Measurements from ENCODE around the gene NDOR1.

Gene NDOR1

GRCh38 chr9:137182836-137183235, 22.7 kb upstream of the NDOR1 start:
- DNase-seq (ENCODE audit: low read depth in 2 of 2), result no peak

- DNase-seq (ENCODE audit: low read depth in 2 of 2), result no peak
These were observed 21.4 kb upstream of the NDOR1 start for GRCh38 chr9:137183980-137184595.

GRCh38 chr9:137184881-137185660, 20.4 kb upstream of the NDOR1 start:
- no peak for DNase-seq (ENCODE audit: low read depth in 2 of 2)

- no peak for DNase-seq (ENCODE audit: low read depth in 2 of 2)
These were observed 19.6 kb upstream of the NDOR1 start for GRCh38 chr9:137185921-137186320.

- no peak for DNase-seq (ENCODE audit: low read depth in 2 of 2)
These were observed 19.1 kb upstream of the NDOR1 start for GRCh38 chr9:137186385-137186784.

- no peak for DNase-seq (ENCODE audit: low read depth in 2 of 2)
These were observed 18.1 kb upstream of the NDOR1 start for GRCh38 chr9:137187386-137187785.

GRCh38 chr9:137188086-137188489, 17.4 kb upstream of the NDOR1 start:
- DNase-seq (ENCODE audit: low read depth in 2 of 2), result no peak

GRCh38 chr9:137188490-137189296, 16.8 kb upstream of the NDOR1 start, which contains the start of the genes ANAPC2 and SSNA1:
Gene ANAPC2 (minus strand): TSS chr9:137188560. CDS start chr9:137188532, 28 bp downstream.
Gene SSNA1 (plus strand): TSS chr9:137188676. CDS start chr9:137188727, 51 bp downstream.
- peak; percentile 80 to 91 for DNase-seq (ENCODE audit: low read depth in 2 of 2)

- no peak for DNase-seq (ENCODE audit: low read depth in 2 of 2)
These were observed 15.9 kb upstream of the NDOR1 start for GRCh38 chr9:137189297-137190295.

- no peak for DNase-seq (ENCODE audit: low read depth in 2 of 2)
These were observed 15.1 kb upstream of the NDOR1 start for GRCh38 chr9:137190315-137190856.

- no peak for DNase-seq (ENCODE audit: low read depth in 2 of 2)
These were observed 14.3 kb upstream of the NDOR1 start for GRCh38 chr9:137191245-137191644.

GRCh38 chr9:137191691-137192447, 13.6 kb upstream of the NDOR1 start:
- DNase-seq (ENCODE audit: low read depth in 2 of 2), result no peak

- no peak for DNase-seq (ENCODE audit: low read depth in 2 of 2)
These were observed 13.1 kb upstream of the NDOR1 start for GRCh38 chr9:137192448-137192780.

- no peak for DNase-seq (ENCODE audit: low read depth in 2 of 2)
These were observed 12.6 kb upstream of the NDOR1 start for GRCh38 chr9:137192859-137193258.

- no peak for DNase-seq (ENCODE audit: low read depth in 2 of 2)
These were observed 11.7 kb upstream of the NDOR1 start for GRCh38 chr9:137193771-137194170.

GRCh38 chr9:137194388-137194787, 11.1 kb upstream of the NDOR1 start:
- DNase-seq (ENCODE audit: low read depth in 2 of 2), result no peak

GRCh38 chr9:137194909-137195308, 10.6 kb upstream of the NDOR1 start:
- no peak for DNase-seq (ENCODE audit: low read depth in 2 of 2)

- no peak for DNase-seq (ENCODE audit: low read depth in 2 of 2)
These were observed 9.8 kb upstream of the NDOR1 start for GRCh38 chr9:137195525-137196220.

- DNase-seq (ENCODE audit: low read depth in 2 of 2), result no peak
These were observed 7.2 kb upstream of the NDOR1 start for GRCh38 chr9:137198051-137198901.

All from stimulated activated CD4-positive, alpha-beta T cell treated with anti-CD3 and anti-CD28 coated beads, Interleukin-1b, Interleukin-23, amount 100 ng/mL, for 1 hour (primary cell).